HG02610 (cell line): ENCODE measurements around the gene KNCN.

Experiments
- ATAC-seq: cut with Tn5 transposase; IDR thresholded peaks from one replicate; pipeline ENCODE4 v1.9.1; 2021; ENCODE audit warnings: mild to moderate bottlenecking, moderate library complexity; ENCODE audit not compliant: unreplicated experiment

KNCN gene

DNA sequence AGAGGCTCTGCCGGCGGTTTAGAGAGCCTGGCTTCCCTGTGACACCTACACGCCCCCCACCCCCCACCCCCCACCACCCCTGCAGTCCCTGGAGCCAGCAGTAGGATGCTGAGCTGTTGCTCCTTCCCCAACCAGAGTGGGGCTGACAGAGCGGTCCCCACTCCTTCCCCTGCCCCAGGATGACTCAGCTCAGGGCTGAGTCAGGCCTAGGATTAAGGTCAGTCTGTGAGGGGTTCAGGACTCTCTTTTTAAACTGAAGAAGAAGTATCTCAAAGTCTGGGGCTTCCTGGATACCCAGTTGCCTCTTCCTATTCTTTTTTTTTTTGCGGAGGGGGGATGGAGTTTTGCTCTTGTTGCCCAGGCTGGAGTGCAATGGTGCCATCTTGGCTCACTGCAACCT is 42.7 kb downstream of the KNCN start:
- ATAC-seq: no peak

DNA sequence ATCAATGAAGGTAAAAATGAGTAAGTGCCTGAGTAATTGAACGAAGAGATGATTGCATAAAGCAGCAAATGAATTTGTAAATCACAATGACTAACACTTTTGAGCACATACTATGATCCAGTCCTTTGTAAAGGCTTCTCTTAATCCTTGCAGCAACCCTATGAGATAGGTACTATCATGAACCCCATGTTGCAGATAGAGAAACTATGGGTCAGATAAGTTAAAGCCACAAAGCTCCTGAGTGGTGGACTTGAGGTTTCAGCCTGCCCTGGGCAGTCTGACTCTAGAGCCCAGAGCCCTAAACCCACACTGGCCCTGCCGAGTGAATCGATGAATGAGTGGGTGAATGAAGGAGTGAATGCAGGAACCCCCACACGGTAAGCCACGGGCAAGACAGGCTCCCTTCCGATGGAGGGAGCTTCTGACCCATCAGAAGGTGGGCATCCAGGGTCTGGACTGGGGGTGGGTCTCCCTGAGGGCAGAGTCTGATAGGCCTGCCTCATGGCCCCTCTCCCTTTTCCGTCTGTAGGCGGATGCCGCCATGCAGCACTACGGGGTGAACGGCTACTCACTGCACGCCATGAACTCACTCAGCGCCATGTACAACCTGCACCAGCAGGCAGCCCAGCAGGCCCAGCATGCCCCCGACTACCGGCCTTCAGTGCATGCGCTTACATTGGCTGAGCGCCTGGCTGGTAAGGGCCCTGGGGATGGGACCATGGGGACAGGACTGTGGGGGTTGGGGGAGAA is 44.8 kb downstream of the KNCN start:
- ATAC-seq: no peak

DNA sequence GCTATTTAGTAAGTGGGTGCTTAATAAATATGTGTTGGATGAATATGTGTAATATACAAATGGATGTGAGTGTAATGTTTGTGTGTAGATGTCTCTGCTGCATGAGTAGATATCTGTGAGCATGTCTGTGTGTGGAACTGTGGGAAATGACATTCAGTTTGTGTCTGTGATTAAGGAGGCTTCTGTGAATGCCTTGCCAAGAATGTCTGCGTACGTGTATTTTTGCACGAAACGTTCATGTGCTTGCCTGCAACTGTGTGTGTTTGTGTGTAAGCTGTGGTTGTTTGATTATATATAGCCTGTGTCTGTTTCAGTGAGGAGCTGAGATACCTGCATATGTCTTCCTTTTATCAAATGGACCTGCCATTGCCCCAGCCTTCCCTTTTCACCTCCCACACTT is 48.0 kb downstream of the KNCN start:
- no peak for ATAC-seq

DNA sequence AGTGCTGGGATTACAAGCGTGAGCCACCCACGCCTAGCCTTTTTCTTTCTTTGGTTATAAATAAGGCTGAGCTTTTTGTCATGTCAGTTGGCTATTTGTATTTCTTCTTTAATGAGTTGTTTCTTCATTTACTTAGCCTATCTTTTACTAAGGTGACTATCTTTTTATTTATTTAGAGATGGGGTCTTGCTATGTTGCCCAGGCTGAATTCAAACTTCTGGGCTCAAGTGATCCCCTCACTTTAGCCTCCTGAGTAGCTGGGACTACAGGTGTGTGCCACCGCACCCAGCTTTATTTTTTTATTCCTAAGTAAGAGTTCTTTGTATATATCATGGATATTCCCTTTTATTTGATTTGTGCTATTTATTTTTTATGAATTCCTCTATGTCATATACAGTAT is 49.9 kb downstream of the KNCN start:
- ATAC-seq: no peak

DNA sequence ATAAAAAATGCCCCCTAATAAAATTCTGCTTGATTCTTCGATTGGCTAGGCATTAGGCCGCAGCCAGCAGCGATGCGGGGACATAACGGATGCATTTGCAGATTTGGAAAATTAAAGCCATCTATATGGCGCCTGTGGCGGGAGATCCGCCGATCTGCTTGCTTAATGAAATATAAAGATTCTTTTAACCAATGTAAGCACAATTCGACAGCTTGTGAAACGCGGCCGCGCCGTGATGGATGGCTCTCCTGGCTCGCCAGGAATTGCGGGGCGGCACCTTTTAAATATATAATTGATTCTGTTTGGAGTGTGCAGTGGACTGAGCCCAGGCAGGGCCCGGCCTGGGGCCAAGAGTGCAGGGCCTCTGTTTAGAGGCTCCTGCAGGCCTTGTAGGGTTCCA is 53.8 kb downstream of the KNCN start:
- no peak for ATAC-seq

DNA sequence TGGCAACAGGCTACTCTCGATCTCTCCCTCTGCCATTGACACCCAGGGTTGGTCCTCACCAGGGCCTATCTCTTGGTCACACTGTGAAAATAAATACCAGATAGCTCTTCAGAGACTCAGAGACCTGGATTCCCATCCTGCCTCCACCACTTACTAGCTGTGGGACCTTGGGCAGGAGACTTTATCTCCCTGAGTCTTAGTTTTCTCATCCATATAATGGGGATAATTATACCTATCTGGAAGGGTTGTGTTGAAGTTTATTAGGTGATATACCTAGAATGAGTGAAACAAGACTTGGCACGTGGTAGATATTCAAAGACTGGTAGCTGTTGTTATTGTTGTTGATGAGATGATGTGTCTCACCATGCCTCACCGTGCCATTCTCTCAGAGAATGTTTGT is 54.4 kb downstream of the KNCN start:
- ATAC-seq: no peak

DNA sequence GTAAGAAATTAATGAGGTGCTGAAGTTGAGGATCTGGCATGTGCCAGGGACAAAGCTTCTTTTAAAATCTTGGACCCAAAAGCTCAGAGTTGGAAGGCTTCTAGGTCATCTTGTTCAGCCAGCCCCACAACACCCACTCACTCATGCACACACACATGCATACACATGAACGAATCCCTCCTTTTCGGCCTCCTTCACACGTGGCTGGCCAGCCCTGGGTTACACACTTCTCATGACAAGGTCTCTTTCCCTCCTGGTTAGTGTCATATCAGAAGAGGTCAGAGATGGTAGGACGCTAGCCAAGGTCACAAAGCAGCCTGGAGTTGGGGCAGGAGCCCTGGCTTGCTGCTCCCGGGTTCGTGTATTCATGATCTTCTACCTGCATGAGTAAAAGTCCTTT is 54.9 kb downstream of the KNCN start:
- no peak for ATAC-seq

DNA sequence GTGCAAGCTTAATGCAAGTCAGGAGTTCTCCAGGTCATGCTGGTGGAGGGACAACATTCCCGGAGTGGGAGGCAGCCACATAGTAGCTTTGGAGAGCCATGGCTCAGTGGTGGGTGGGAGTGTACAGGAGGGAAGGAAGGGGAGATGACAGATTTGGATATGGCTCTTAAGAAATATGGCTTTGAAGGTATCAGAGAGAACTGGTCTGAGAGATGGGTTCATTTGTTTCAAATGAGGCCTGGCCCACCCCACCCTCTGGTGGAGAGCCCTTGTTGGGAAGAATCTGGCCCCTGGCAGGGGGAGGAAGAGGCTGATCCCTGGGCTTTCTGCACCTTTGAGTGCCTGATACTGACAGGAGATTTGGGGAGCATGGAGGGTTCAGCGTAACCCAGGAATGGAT is 55.7 kb downstream of the KNCN start:
- ATAC-seq: no peak
